Right lobe of liver (tissue), 6 donors: ENCODE data around the gene DYNC1LI1. TPM values are rescaled to one million over a fixed set of nuclear protein-coding genes. Genes with fewer than 3 reads are reported as not detected.
A peak's percentile ranks its signal among the peaks of the same experiment; 100 is the strongest.

Experiments
- ATAC-seq, 4 donors: fragments of 200-7000 bp; cut with Tn5 transposase; one replicate each; pipeline ENCODE4 v1.9.1; 2020; ENCODE audit warnings: mild to moderate bottlenecking in 4 of 4, moderate library complexity in 4 of 4
- DNase-seq, 3 donors: peaks; one replicate each; pipeline ENCODE4 v3.0.0-alpha.2; 2020
- H3K27ac ChIP-seq, 3 donors: fragments of 200-600 bp; one replicate each; pipeline ENCODE4 v1.8.0; 2022
- H3K27me3 ChIP-seq, 2 donors: fragments of 200-600 bp; one replicate each; pipeline ENCODE4 v1.8.0; 2022
- H3K36me3 ChIP-seq, 4 donors: fragments of 200-600 bp; sonication (generic) in 1 of 4; one replicate each; pipeline versions ENCODE4 v1.5.1 to v1.8.0; 2017 to 2022; ENCODE audit warnings: control low read depth in 1 of 4
- H3K4me1 ChIP-seq, 4 donors: fragments of 200-600 bp; sonication (generic) in 1 of 4; one replicate each; pipeline versions ENCODE4 v1.5.1 to v1.8.0; 2017 to 2022; ENCODE audit warnings: control low read depth in 1 of 4
- H3K4me3 ChIP-seq, 3 donors: fragments of 200-600 bp; one replicate each; pipeline ENCODE4 v1.8.0; 2022
- H3K9me3 ChIP-seq, 4 donors: fragments of 200-600 bp; sonication (generic) in 1 of 4; one replicate each; pipeline versions ENCODE4 v1.5.1 to v1.8.0; 2017 to 2022; ENCODE audit warnings: control low read depth in 1 of 4
- POLR2A ChIP-seq: fragments of 450-650 bp; IDR thresholded peaks from one replicate; pipeline ENCODE4 v1.6.1; 2017; ENCODE audit warnings: antibody characterized with exemption, mild to moderate bottlenecking
- WGBS: methylation state at CpG from one replicate; pipeline ENCODE4 v1.1.6; 2018; ENCODE audit warnings: low coverage, low lambda C conversion rate; ENCODE audit not compliant: insufficient coverage; ENCODE audit errors: missing lambda C conversion rate; 5-methylcytosine and 5-hydroxymethylcytosine counted together
- intact Hi-C, 2 donors: fragments of 100-400 bp; cut with DNase I; formaldehyde crosslinking; loops; one replicate each; pipeline versions ENCODE4 v1.11.2 to v1.14.1; 2022
- total RNA-seq, 6 experiments: library from RNA; depleted of rRNA in 2 of 6; stranded (reverse); fragments of >200 nt in 2 of 6; fragmentation: NEBNext Ultra II Directional in 3 of 6; extraction: Animal tissue kit (Norgen Biotek cat#: 25700) in 3 of 6; gene quantifications; one replicate each; pipeline versions ENCODE4 v1.1.0 to v1.2.4, GENCODE V29; 2016 to 2023
- TF ChIP-seq, protein P1 (sequence below), 4 donors: fragments of 200-600 bp in 3 of 4; fragments of 450-650 bp in 1 of 4; IDR thresholded peaks; one replicate each; pipeline versions ENCODE4 v1.5.1 to v1.8.0; 2016 to 2022; ENCODE audit warnings: antibody characterized with exemption in 4 of 4, mild to moderate bottlenecking in 2 of 4
- donor health status: DM: no; HTN: yes; CAD: no.
- donor health status: DM: no; HTN: no; CAD: no.
- donor health status: DM: no; HTN: no; CAD: no.
- donor health status: DM: no; HTN: yes; CAD: no.
- donor health status: DM: no; HTN: yes; CAD: no.

DYNC1LI1 gene
- total RNA-seq, 6 experiments from 2014 or later, result 7.6 to 16.9 (median 12.6) TPM

DNA sequence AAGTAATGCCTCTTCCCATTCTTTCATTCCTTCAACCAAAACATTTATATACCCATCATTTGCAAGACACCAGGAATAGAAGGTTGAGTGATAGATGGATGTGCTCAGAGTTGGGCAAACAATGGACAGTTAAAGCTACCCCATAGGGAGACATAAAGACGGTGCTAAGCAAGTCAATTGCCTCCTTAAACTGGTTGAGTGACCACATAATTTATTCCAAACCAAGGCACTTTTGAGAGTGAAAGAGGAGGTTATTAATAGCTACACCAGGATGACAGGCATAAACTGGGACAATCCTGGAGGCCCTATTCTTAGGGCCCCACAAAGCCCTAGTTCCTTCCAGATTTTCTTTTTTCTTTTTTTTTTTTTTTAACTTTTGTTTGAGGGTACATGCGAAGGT is 21.4 kb upstream of the DYNC1LI1 start:
- DNase-seq, result no peak
- H3K9me3 ChIP-seq, result no peaks in the 10 kb centered on the region
- H3K27ac ChIP-seq, result no peak overlapping the region
- peaks cover 0 to 5% (median 0%) of the 10 kb centered on the region in 4 donors for H3K4me1 ChIP-seq
- TF ChIP-seq POLR2A, result no peak
- TF ChIP-seq, protein P1, sequence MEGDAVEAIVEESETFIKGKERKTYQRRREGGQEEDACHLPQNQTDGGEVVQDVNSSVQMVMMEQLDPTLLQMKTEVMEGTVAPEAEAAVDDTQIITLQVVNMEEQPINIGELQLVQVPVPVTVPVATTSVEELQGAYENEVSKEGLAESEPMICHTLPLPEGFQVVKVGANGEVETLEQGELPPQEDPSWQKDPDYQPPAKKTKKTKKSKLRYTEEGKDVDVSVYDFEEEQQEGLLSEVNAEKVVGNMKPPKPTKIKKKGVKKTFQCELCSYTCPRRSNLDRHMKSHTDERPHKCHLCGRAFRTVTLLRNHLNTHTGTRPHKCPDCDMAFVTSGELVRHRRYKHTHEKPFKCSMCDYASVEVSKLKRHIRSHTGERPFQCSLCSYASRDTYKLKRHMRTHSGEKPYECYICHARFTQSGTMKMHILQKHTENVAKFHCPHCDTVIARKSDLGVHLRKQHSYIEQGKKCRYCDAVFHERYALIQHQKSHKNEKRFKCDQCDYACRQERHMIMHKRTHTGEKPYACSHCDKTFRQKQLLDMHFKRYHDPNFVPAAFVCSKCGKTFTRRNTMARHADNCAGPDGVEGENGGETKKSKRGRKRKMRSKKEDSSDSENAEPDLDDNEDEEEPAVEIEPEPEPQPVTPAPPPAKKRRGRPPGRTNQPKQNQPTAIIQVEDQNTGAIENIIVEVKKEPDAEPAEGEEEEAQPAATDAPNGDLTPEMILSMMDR (IDR thresholded peaks at IDR 0.05), result no peak
- no peak overlapping the region for H3K4me3 ChIP-seq
- no peak for ATAC-seq
- intact Hi-C loops, result no loop called here
- no peaks in the 10 kb centered on the region for H3K36me3 ChIP-seq
- H3K27me3 ChIP-seq, result no peaks in the 10 kb centered on the region
- WGBS, result 82% methylated on average over 2 of the region's 2 CpGs

DNA sequence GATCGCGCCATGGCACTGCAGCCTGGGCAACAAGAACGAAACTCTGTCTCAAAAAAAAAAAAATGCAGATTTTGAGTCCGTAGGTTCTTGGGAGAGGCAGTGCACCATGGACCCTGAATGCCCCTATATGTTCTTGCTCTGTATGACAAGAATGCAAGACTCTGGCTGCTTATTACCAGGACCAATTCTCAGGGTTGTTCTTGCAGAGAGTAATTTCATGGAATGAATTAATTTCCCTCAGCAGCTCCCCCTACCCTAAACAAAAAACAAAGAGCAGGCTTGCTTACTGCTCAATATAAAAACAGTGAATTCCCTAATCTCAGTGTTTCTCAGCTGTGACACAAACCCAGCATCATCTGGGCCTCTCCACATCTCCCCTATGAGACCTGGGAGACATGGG is 20.5 kb upstream of the DYNC1LI1 start:
- ATAC-seq (no peak), DNase-seq (no peak)
- Histone ChIP-seq H3K27me3 (no peaks in the 10 kb centered on the region), H3K36me3 (no peaks in the 10 kb centered on the region), H3K27ac (no peak overlapping the region), H3K9me3 (no peaks in the 10 kb centered on the region), H3K4me3 (no peak overlapping the region), H3K4me1 (no peaks in the 10 kb centered on the region)
- 95% methylated on average over 4 of the region's 4 CpGs for WGBS
- intact Hi-C loops, result no loop called here
- TF ChIP-seq POLR2A, result no peak
- TF ChIP-seq, protein P1 (IDR thresholded peaks at IDR 0.05), result no peak

DNA sequence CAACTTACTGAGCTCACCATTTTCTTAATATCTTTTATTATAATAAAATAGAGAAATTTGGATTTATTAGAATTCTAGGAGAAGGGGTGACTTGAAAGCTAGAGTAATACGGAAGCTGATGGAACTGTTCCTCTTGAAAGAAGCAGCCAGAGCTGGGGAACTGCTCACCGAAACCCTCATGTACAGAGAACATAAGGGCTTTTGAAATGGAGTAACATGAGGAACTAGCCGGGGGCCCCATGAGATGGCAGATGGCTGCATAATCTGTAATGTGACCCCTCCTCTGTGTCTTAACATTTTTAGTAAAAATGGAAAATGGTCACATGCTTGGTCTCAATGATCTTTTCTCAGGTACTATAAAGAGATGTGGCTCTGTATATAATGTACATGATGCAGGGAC is 15.7 kb upstream of the DYNC1LI1 start:
- 73% methylated on average over 3 of the region's 3 CpGs for WGBS
- no peak for TF ChIP-seq POLR2A
- TF ChIP-seq, protein P1 (IDR thresholded peaks at IDR 0.05), result no peak
- no peak for DNase-seq
- Histone ChIP-seq H3K4me1 (no peaks in the 10 kb centered on the region), H3K27ac (no peak overlapping the region), H3K9me3 (no peaks in the 10 kb centered on the region), H3K4me3 (no peak overlapping the region), H3K36me3 (no peaks in the 10 kb centered on the region), H3K27me3 (no peaks in the 10 kb centered on the region)
- intact Hi-C loops, result no loop called here
- ATAC-seq, result peak in 1 of 4 donors; percentile 35

DNA sequence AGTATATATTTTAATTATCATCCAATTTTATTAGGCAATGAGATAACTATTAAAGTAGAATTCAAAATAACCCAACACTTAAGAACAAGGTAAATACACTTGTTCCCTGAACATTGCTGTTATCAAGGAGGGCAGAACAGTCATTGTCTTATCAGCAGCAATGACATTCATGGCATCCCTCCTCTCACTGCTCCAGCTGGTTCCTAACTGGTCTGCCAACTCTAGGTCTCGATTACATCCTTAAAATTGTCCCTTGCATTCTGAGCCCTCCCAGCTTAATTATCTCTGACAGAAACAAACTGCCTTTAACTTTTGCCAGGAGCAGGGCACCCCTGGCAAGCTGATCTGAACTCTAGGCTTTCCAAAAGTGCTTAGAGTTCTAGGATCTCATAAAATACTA is 14.0 kb upstream of the DYNC1LI1 start:
- H3K27ac ChIP-seq, result no peak overlapping the region
- ATAC-seq, result no peak

More for the DNA sequence above, 14.0 kb upstream of the DYNC1LI1 start:
- no peak for DNase-seq
- H3K4me3 ChIP-seq, result no peak overlapping the region
- H3K9me3 ChIP-seq, result no peaks in the 10 kb centered on the region
- H3K27me3 ChIP-seq, result no peaks in the 10 kb centered on the region
- H3K4me1 ChIP-seq, result no peaks in the 10 kb centered on the region
- intact Hi-C loops, result no loop called here
- H3K36me3 ChIP-seq, result no peaks in the 10 kb centered on the region
- WGBS, result 45% methylated on average over 1 of the region's 1 CpG
- TF ChIP-seq, protein P1 (IDR thresholded peaks at IDR 0.05), result no peak
